Small intestine (tissue), 7 donors: ENCODE measurements around the gene NCF2. TPM values are rescaled to one million over a fixed set of nuclear protein-coding genes. Genes with fewer than 3 reads are reported as not detected.

ENCODE experiments used
- DNase-seq, 2 donors: peaks; one replicate each; pipeline versions ENCODE4 v3.0.0 to v3.0.0-alpha.2; 2013
- FAIRE-seq: peaks from 2 replicates; lab custom pipeline; 2012; peaks lifted over from hg19 to GRCh38; lab: Jason Lieb, UNC
- H3K27ac ChIP-seq, 3 donors: one replicate each; pipeline ENCODE4 v1.5.1; 2013; ENCODE audit warnings: low read length in 2 of 3, mild to moderate bottlenecking in 2 of 3, control low read depth in 1 of 3, inconsistent platforms in 1 of 3, low read depth in 1 of 3, moderate library complexity in 1 of 3
- H3K27me3 ChIP-seq, 3 donors: one replicate each; pipeline ENCODE4 v1.6.1; 2013; ENCODE audit warnings: low read length in 3 of 3, inconsistent platforms in 1 of 3; ENCODE audit not compliant: control insufficient read depth in 3 of 3, insufficient read depth in 3 of 3
- H3K36me3 ChIP-seq, 3 donors: one replicate each; pipeline ENCODE4 v1.6.1; 2013; ENCODE audit warnings: low read length in 3 of 3, inconsistent platforms in 1 of 3, low read depth in 1 of 3, mild to moderate bottlenecking in 1 of 3, moderate library complexity in 1 of 3; ENCODE audit not compliant: control insufficient read depth in 3 of 3, insufficient read depth in 2 of 3
- H3K4me1 ChIP-seq, 3 donors: one replicate each; pipeline ENCODE4 v1.6.1; 2013; ENCODE audit warnings: low read length in 2 of 3, inconsistent platforms in 1 of 3, low read depth in 1 of 3, mild to moderate bottlenecking in 1 of 3, moderate library complexity in 1 of 3; ENCODE audit not compliant: control insufficient read depth in 3 of 3, insufficient read depth in 2 of 3
- H3K4me3 ChIP-seq, 3 donors: one replicate each; pipeline ENCODE4 v1.5.1; 2013; ENCODE audit warnings: low read length in 3 of 3, control low read depth in 1 of 3, inconsistent platforms in 1 of 3, low read depth in 1 of 3, mild to moderate bottlenecking in 1 of 3, moderate library complexity in 1 of 3
- H3K9me3 ChIP-seq, 2 donors: one replicate each; pipeline ENCODE4 v1.6.1; 2013; ENCODE audit warnings: low read depth in 1 of 2, low read length in 1 of 2; ENCODE audit not compliant: control insufficient read depth in 2 of 2, insufficient read depth in 1 of 2
- WGBS, 3 donors: extraction: QIAGEN DNeasy Blood & Tissue Kit; methylation state at CpG; one replicate each; pipeline ENCODE4 v1.1.7; 2013; 5-methylcytosine and 5-hydroxymethylcytosine counted together
- polyA plus RNA-seq, 4 donors: library from polyadenylated mRNA; stranded (reverse) in 3 of 4; unstranded in 1 of 4; fragments of 200-250 nt in 3 of 4; fragments of 120-200 nt in 1 of 4; gene quantifications; one replicate each; pipeline versions ENCODE4 v1.2.1 to v1.2.3, GENCODE V29; 2013
- donor health status: healthy with polysubstance abuse.
- donor health status: control.
- donor health status: control.
- donor health status: Bipolar disorder and iron deficiency.
- donor health status: healthy.

Gene NCF2
- polyA plus RNA-seq, 4 donors, result 0.89 to 4.9 (median 3.3) TPM

- Histone ChIP-seq H3K27ac (no peak overlapping the region), H3K36me3 (peaks cover 10 to 27% (median 19%) of the 10 kb centered on the region in 3 donors), H3K9me3 (no peaks in the 10 kb centered on the region), H3K27me3 (no peaks in the 10 kb centered on the region), H3K4me3 (no peak overlapping the region), H3K4me1 (no peaks in the 10 kb centered on the region)
- no peak for DNase-seq
- FAIRE-seq, result no peak
- WGBS, 3 donors, result 80 to 92% (median 90%) methylated on average over 5 of the region's 5 CpGs
Observed at GRCh38 chr1:183553331-183553730, 36.9 kb downstream of the NCF2 start.

GRCh38 chr1:183552891-183553290 lies 37.4 kb downstream of the NCF2 start:
- 89 to 94% (median 90%) methylated on average over 6 of the region's 6 CpGs for WGBS, 3 donors
- no peaks in the 10 kb centered on the region for H3K4me1 ChIP-seq
- H3K9me3 ChIP-seq, result no peaks in the 10 kb centered on the region
- no peak overlapping the region for H3K4me3 ChIP-seq
- FAIRE-seq, result no peak
- no peak overlapping the region for H3K27ac ChIP-seq
- peaks cover 10 to 29% (median 19%) of the 10 kb centered on the region in 3 donors for H3K36me3 ChIP-seq
- DNase-seq, result no peak
- no peaks in the 10 kb centered on the region for H3K27me3 ChIP-seq

GRCh38 chr1:183552441-183552840 lies 37.8 kb downstream of the NCF2 start:
- DNase-seq (no peak), FAIRE-seq (no peak)
- Histone ChIP-seq H3K27me3 (no peaks in the 10 kb centered on the region), H3K9me3 (no peaks in the 10 kb centered on the region), H3K4me1 (no peaks in the 10 kb centered on the region), H3K36me3 (peaks cover 10 to 29% (median 19%) of the 10 kb centered on the region in 3 donors), H3K4me3 (no peak overlapping the region), H3K27ac (no peak overlapping the region)
- WGBS, 3 donors, result 90 to 94% (median 94%) methylated on average over 7 of the region's 7 CpGs

- Histone ChIP-seq H3K27me3 (no peaks in the 10 kb centered on the region), H3K4me3 (no peak overlapping the region), H3K4me1 (no peaks in the 10 kb centered on the region), H3K27ac (no peak overlapping the region), H3K36me3 (peaks cover 15 to 32% (median 22%) of the 10 kb centered on the region in 3 donors), H3K9me3 (no peaks in the 10 kb centered on the region)
- DNase-seq (no peak), FAIRE-seq (no peak)
- 85 to 95% (median 91%) methylated on average over 9 of the region's 9 CpGs for WGBS, 3 donors
Observed at GRCh38 chr1:183551924-183552323, 38.3 kb downstream of the NCF2 start.

- Histone ChIP-seq H3K4me3 (no peak overlapping the region), H3K9me3 (no peaks in the 10 kb centered on the region), H3K27ac (no peak overlapping the region), H3K4me1 (peaks cover 0 to under 1% (median 0%) of the 10 kb centered on the region in 3 donors), H3K36me3 (peaks cover 22 to 35% (median 28%) of the 10 kb centered on the region in 3 donors), H3K27me3 (no peaks in the 10 kb centered on the region)
- DNase-seq, result no peak
- no peak for FAIRE-seq
- WGBS, 3 donors, result 41 to 53% (median 53%) methylated on average over 3 of the region's 3 CpGs
Observed at GRCh38 chr1:183550915-183551314, 39.3 kb downstream of the NCF2 start.

GRCh38 chr1:183548116-183548515 lies 42.1 kb downstream of the NCF2 start:
- peaks cover 22 to 37% (median 34%) of the 10 kb centered on the region in 3 donors for H3K36me3 ChIP-seq
- WGBS, 3 donors, result 94 to 100% (median 96%) methylated on average over 1 of the region's 1 CpG

GRCh38 chr1:183546427-183546826 lies 43.8 kb downstream of the NCF2 start:
- H3K4me3 ChIP-seq, result no peak overlapping the region
- H3K4me1 ChIP-seq, result peaks cover 0 to 12% (median 0%) of the 10 kb centered on the region in 3 donors
- H3K27ac ChIP-seq, result no peak overlapping the region
- H3K9me3 ChIP-seq, result no peaks in the 10 kb centered on the region
- peaks cover 22 to 30% (median 24%) of the 10 kb centered on the region in 3 donors for H3K36me3 ChIP-seq
- WGBS, 3 donors, result 88 to 91% (median 89%) methylated on average over 2 of the region's 2 CpGs
- H3K27me3 ChIP-seq, result no peaks in the 10 kb centered on the region
- DNase-seq, result no peak
- no peak for FAIRE-seq

More at GRCh38 chr1:183548116-183548515, 42.1 kb downstream of the NCF2 start:
- DNase-seq, result no peak
- Histone ChIP-seq H3K9me3 (no peaks in the 10 kb centered on the region), H3K27ac (no peak overlapping the region), H3K27me3 (no peaks in the 10 kb centered on the region), H3K4me3 (no peak overlapping the region), H3K4me1 (peaks cover 0 to 12% (median 0%) of the 10 kb centered on the region in 3 donors)
- no peak for FAIRE-seq

- Histone ChIP-seq H3K27me3 (no peaks in the 10 kb centered on the region), H3K27ac (peak overlapping the region in 1 of 3 donors; percentile 51), H3K4me3 (no peak overlapping the region), H3K9me3 (no peaks in the 10 kb centered on the region), H3K36me3 (peaks cover 22 to 29% (median 23%) of the 10 kb centered on the region in 3 donors), H3K4me1 (peaks cover 0 to 12% (median 0%) of the 10 kb centered on the region in 3 donors)
- DNase-seq, result peak in 1 of 2 donors; percentile 52
- WGBS, 3 donors, result 79 to 83% (median 81%) methylated on average over 5 of the region's 5 CpGs
- FAIRE-seq, result no peak
Observed at GRCh38 chr1:183544598-183545297, 45.5 kb downstream of the NCF2 start.
